HepG2 (cell line): ENCODE data around the gene SRRM2. TPM values are rescaled to one million over a fixed set of nuclear protein-coding genes. Genes with fewer than 3 reads are reported as not detected.

ENCODE experiments used
- ATM ChIP-seq: fragments of 450-650 bp; IDR thresholded peaks from 2 replicates; pipeline ENCODE4 v1.7.1; 2017; ENCODE audit warnings: mild to moderate bottlenecking, borderline replicate concordance
- CBFB ChIP-seq: sonication (generic); formaldehyde crosslinking; IDR thresholded peaks from 2 replicates; pipeline ENCODE4 v1.4.0; 2020; ENCODE audit warnings: missing genetic modification reagents
- ERF ChIP-seq: IDR thresholded peaks from 2 replicates; pipeline ENCODE4 v1.6.1; 2018; ENCODE audit warnings: missing biosample characterization, missing genetic modification reagents
- HNRNPH1 ChIP-seq: fragments of 200-400 bp; formaldehyde crosslinking; optimal IDR thresholded peaks from 2 replicates; pipeline ENCODE3; 2017; ENCODE audit warnings: mild to moderate bottlenecking, low read depth, low read length
- JARID2 ChIP-seq: sonication (generic); formaldehyde crosslinking; IDR thresholded peaks from 2 replicates; pipeline ENCODE4 v1.8.1; 2023; ENCODE audit warnings: missing genetic modification reagents, inconsistent platforms; ENCODE audit not compliant: insufficient replicate concordance
- JDP2 ChIP-seq: sonication (generic); formaldehyde crosslinking; IDR thresholded peaks from 2 replicates; pipeline ENCODE4 v1.8.1; 2022; ENCODE audit warnings: missing genetic modification reagents, borderline replicate concordance
- JUNB ChIP-seq: sonication (generic); formaldehyde crosslinking; IDR thresholded peaks from 2 replicates; pipeline ENCODE4 v1.8.0; 2022; ENCODE audit warnings: missing genetic modification reagents, mild to moderate bottlenecking, borderline replicate concordance
- KLF6 ChIP-seq: IDR thresholded peaks from 2 replicates; pipeline ENCODE4 v1.8.0; 2016; ENCODE audit warnings: missing biosample characterization, missing genetic modification reagents
- MLX ChIP-seq: IDR thresholded peaks from 2 replicates; pipeline ENCODE4 v1.6.1; 2016
- NONO ChIP-seq, 2 experiments: fragments of 450-650 bp in 1 of 2; sonication (generic) in 1 of 2; formaldehyde crosslinking in 1 of 2; IDR thresholded peaks in 1 of 2; conservative IDR thresholded peaks in 1 of 2; 2 replicates each; pipeline versions ENCODE4 v1.6.1 to v1.8.0; 2017 to 2022; ENCODE audit warnings: mild to moderate bottlenecking in 1 of 2, missing genetic modification reagents in 1 of 2, moderate library complexity in 1 of 2
- NR3C1 ChIP-seq: sonication (generic); formaldehyde crosslinking; IDR thresholded peaks from 2 replicates; pipeline ENCODE4 v1.4.0; 2020; ENCODE audit warnings: missing genetic modification reagents
- SMAD3 ChIP-seq: sonication (generic); formaldehyde crosslinking; IDR thresholded peaks from 2 replicates; pipeline ENCODE4 v1.4.0; 2020; ENCODE audit warnings: missing genetic modification reagents
- YY1 ChIP-seq: IDR thresholded peaks from 2 replicates; pipeline ENCODE4 v1.6.1; 2011; ENCODE audit warnings: low read length, low read depth, moderate library complexity, mild to moderate bottlenecking; ENCODE audit not compliant: insufficient read depth, insufficient replicate concordance
- ZNF142 ChIP-seq: sonication (generic); formaldehyde crosslinking; IDR thresholded peaks from 2 replicates; pipeline ENCODE4 v1.4.0; 2020; ENCODE audit warnings: missing genetic modification reagents
- ZNF335 ChIP-seq: sonication (generic); formaldehyde crosslinking; IDR thresholded peaks from 2 replicates; pipeline ENCODE4 v1.4.0; 2020; ENCODE audit warnings: missing genetic modification reagents
- ZNF34 ChIP-seq: sonication (generic); formaldehyde crosslinking; IDR thresholded peaks from 2 replicates; pipeline ENCODE4 v1.4.0; 2020; ENCODE audit warnings: mild to moderate bottlenecking, missing genetic modification reagents, borderline replicate concordance
- ZNF619 ChIP-seq: sonication (generic); formaldehyde crosslinking; IDR thresholded peaks from 2 replicates; pipeline ENCODE4 v1.4.0; 2020; ENCODE audit warnings: mild to moderate bottlenecking, missing genetic modification reagents
- polyA plus RNA-seq, 8 experiments: library from polyadenylated mRNA; depleted of rRNA in 3 of 8; stranded (reverse) in 7 of 8; unstranded in 1 of 8; fragments of >200 nt; fragmentation: Illumina TruSeq in 4 of 8; extraction: Trizol in 4 of 8; gene quantifications; 2 replicates each; pipeline versions ENCODE4 v1.2.1 to v1.2.3, GENCODE V29; 2011 to 2016; ENCODE audit warnings: low read depth in 4 of 8, missing spikeins in 1 of 8, mixed read lengths in 1 of 8; ENCODE audit not compliant: insufficient read depth in 1 of 8
- total RNA-seq, 5 experiments: library from RNA; depleted of rRNA; stranded (reverse); fragments of >200 nt; fragmentation: Illumina TruSeq; extraction: Trizol; gene quantifications; 2 replicates each; pipeline ENCODE4 v1.2.3, GENCODE V29; 2016; ENCODE audit warnings: low read depth in 1 of 5
- TF ChIP-seq, protein P1 (sequence below), 2 experiments: sonication (generic) in 1 of 2; formaldehyde crosslinking in 1 of 2; IDR thresholded peaks; 2 replicates each; pipeline versions ENCODE4 v1.4.0 to v1.6.1; 2016 to 2020; ENCODE audit warnings: borderline replicate concordance in 1 of 2, low read depth in 1 of 2, mild to moderate bottlenecking in 1 of 2, missing genetic modification reagents in 1 of 2

Gene SRRM2
- total and polyA plus RNA-seq, 2 of the 13 experiments (the other 11 are each of a cell fraction or from before 2014, with no cell fraction given): 50.4 to 112 TPM

GRCh38 chr16:2752035-2752849, at the start of gene SRRM2 (continued):
- TF ChIP-seq JARID2 (CRISPR knock-in tag) (peak; percentile 55), CBFB (CRISPR knock-in tag) (0 out of 2 replicates have a peak, but pooled peaks have one; percentile 36), ATM (no peak), YY1 (peak; percentile 97), NR3C1 (no peak), ZNF142 (CRISPR knock-in tag) (peak; percentile 81; the same call in 1 of the 2 replicates), MLX (CRISPR knock-in tag) (no peak; the same call in 1 of the 2 replicates), KLF6 (CRISPR knock-in tag) (peak; percentile 35; the same call in 1 of the 2 replicates), ZNF34 (CRISPR knock-in tag) (peak; percentile 66; the same call in 1 of the 2 replicates), HNRNPH1 (no peak), ERF (CRISPR knock-in tag) (peak; percentile 28; the same call in 1 of the 2 replicates), ZNF335 (peak; percentile 82), JDP2 (CRISPR knock-in tag) (no peak; the same call in 1 of the 2 replicates), SMAD3 (CRISPR knock-in tag) (no peak), NONO (IDR thresholded peaks at IDR 0.05) (no peak), NONO (CRISPR knock-in tag; conservative IDR thresholded peaks at IDR 0.05) (peak; percentile 80), ZNF619 (CRISPR knock-in tag) (no peak), JUNB (CRISPR knock-in tag) (no peak)
- TF ChIP-seq, protein P1, sequence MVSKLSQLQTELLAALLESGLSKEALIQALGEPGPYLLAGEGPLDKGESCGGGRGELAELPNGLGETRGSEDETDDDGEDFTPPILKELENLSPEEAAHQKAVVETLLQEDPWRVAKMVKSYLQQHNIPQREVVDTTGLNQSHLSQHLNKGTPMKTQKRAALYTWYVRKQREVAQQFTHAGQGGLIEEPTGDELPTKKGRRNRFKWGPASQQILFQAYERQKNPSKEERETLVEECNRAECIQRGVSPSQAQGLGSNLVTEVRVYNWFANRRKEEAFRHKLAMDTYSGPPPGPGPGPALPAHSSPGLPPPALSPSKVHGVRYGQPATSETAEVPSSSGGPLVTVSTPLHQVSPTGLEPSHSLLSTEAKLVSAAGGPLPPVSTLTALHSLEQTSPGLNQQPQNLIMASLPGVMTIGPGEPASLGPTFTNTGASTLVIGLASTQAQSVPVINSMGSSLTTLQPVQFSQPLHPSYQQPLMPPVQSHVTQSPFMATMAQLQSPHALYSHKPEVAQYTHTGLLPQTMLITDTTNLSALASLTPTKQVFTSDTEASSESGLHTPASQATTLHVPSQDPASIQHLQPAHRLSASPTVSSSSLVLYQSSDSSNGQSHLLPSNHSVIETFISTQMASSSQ (IDR thresholded peaks at IDR 0.05; ENCODE audit: low read depth): no peak
- TF ChIP-seq, protein P1 (CRISPR knock-in tag; IDR thresholded peaks at IDR 0.05; ENCODE audit: borderline replicate concordance): peak; percentile 70; the same call in 1 of the 2 replicates
